Tibial artery (tissue), 4 donors: ENCODE data around the gene C21orf58.

ENCODE experiments used
- DNase-seq, 2 donors: peaks; one replicate each; pipeline ENCODE4 v3.0.0-alpha.2; 2019
- H3K27ac ChIP-seq, 2 donors: fragments of 200-600 bp; sonication (generic) in 1 of 2; 1 replicate in 1 of 2; 2 replicates in 1 of 2; pipeline ENCODE4 v1.5.1; 2018 to 2019; ENCODE audit warnings: mild to moderate bottlenecking in 1 of 2
- H3K27me3 ChIP-seq, 2 donors: fragments of 200-600 bp; sonication (generic) in 1 of 2; one replicate each; pipeline versions ENCODE4 v1.5.1 to v1.6.0; 2016 to 2019
- H3K36me3 ChIP-seq, 3 donors: fragments of 200-600 bp; sonication (generic) in 2 of 3; one replicate each; pipeline ENCODE4 v1.5.1; 2016 to 2019; ENCODE audit warnings: mild to moderate bottlenecking in 2 of 3
- H3K4me1 ChIP-seq, 4 donors: fragments of 200-600 bp; sonication (generic) in 2 of 4; 1 replicate in 3 of 4; 2 replicates in 1 of 4; pipeline ENCODE4 v1.5.1; 2016 to 2019
- H3K4me3 ChIP-seq, 2 donors: fragments of 200-600 bp; sonication (generic) in 1 of 2; 1 replicate in 1 of 2; 2 replicates in 1 of 2; pipeline ENCODE4 v1.5.1; 2018 to 2019; ENCODE audit warnings: mild to moderate bottlenecking in 2 of 2
- H3K9me3 ChIP-seq, 3 donors: fragments of 200-600 bp; sonication (generic) in 1 of 3; one replicate each; pipeline ENCODE4 v1.5.1; 2016 to 2019
- intact Hi-C: fragments of 100-400 bp; cut with DNase I; formaldehyde crosslinking; loops from one replicate; pipeline ENCODE4 v1.15.0; 2023; ENCODE audit warnings: low total_unique reads
- TF ChIP-seq, protein P1 (sequence below), 2 experiments: fragments of 200-600 bp in 1 of 2; fragments of 450-650 bp in 1 of 2; IDR thresholded peaks; one replicate each; pipeline ENCODE4 v1.5.1; 2017 to 2019; ENCODE audit warnings: antibody characterized with exemption in 2 of 2, mild to moderate bottlenecking in 1 of 2, moderate library complexity in 1 of 2

C21orf58 gene

GRCh38 chr21:46268371-46268770, 55.3 kb downstream of the C21orf58 start:
- no peaks in the 10 kb centered on the region for H3K4me1 ChIP-seq
- no peaks in the 10 kb centered on the region for H3K27me3 ChIP-seq
- TF ChIP-seq, protein P1, sequence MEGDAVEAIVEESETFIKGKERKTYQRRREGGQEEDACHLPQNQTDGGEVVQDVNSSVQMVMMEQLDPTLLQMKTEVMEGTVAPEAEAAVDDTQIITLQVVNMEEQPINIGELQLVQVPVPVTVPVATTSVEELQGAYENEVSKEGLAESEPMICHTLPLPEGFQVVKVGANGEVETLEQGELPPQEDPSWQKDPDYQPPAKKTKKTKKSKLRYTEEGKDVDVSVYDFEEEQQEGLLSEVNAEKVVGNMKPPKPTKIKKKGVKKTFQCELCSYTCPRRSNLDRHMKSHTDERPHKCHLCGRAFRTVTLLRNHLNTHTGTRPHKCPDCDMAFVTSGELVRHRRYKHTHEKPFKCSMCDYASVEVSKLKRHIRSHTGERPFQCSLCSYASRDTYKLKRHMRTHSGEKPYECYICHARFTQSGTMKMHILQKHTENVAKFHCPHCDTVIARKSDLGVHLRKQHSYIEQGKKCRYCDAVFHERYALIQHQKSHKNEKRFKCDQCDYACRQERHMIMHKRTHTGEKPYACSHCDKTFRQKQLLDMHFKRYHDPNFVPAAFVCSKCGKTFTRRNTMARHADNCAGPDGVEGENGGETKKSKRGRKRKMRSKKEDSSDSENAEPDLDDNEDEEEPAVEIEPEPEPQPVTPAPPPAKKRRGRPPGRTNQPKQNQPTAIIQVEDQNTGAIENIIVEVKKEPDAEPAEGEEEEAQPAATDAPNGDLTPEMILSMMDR (IDR thresholded peaks at IDR 0.05) = no peak
- H3K36me3 ChIP-seq = peaks cover 92 to 100% (median 97%) of the 10 kb centered on the region in 3 donors
- no peak overlapping the region for H3K27ac ChIP-seq
- no peak overlapping the region for H3K4me3 ChIP-seq
- H3K9me3 ChIP-seq = no peaks in the 10 kb centered on the region
- intact Hi-C loops = no loop called here
- no peak for DNase-seq

DNA sequence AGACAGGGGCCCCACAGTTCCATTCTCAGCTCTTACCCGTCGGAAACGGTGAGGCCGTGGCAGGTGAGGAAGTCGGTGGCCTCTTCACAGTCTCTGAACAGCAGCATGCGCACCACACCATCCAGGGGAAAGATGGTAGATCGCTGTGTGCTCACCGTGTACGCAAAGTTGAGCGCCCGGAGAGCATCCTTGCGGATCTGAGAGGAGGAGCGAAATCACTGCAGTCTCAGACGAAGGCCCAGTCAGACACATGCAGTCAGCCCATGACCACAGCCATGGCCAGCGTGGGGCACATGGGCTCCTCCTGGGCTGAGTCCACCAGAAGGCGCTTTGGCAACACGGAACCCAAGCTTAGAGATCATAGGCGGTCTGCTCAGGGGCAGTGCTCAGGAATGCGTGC, 56.7 kb downstream of the C21orf58 start:
- Histone ChIP-seq H3K4me1 (no peaks in the 10 kb centered on the region), H3K4me3 (no peak overlapping the region), H3K9me3 (no peaks in the 10 kb centered on the region), H3K27ac (no peak overlapping the region), H3K36me3 (peaks cover 84 to 98% (median 93%) of the 10 kb centered on the region in 3 donors), H3K27me3 (no peaks in the 10 kb centered on the region)
- intact Hi-C loops = no loop called here
- no peak for DNase-seq
- TF ChIP-seq, protein P1 (IDR thresholded peaks at IDR 0.05) = no peak

DNA sequence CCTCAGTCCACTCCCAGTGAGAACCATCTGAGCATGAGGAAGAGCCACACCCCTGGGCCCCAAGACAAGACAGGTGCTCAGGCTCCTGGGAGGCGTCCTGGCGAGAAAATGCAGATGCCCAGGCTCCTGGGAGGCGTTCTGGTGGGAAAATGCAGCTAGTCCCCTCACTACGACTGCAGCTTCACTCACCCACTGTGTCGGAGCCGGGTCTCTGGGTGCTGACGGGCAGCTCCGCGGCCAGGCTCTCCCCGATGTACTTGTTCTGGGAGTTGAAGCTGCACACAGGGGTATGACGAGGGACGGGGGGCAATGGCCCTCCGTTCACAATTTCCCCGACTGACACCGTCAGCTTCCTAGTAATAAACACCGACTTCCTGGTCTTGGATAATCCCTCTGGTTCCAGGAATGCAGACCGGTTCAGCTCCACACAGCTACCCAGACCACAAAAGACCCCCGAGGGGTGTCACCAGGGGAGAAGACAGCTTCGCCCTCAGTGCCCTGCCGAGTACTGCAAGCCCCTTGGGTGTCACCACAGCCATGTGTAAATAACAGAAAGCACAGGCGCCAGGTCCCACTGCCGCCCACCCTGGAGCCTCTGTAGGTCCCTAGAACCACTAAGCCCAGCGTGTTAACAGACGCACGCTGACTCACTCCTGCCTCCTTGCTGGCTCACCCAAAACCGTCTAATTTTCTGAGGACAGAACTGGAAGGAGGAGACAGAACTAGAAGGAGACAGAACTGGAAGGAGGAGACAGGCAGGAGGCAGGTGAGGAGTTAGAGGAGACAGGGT, 57.7 kb downstream of the C21orf58 start:
- Histone ChIP-seq H3K9me3 (no peaks in the 10 kb centered on the region), H3K4me3 (no peak overlapping the region), H3K4me1 (no peaks in the 10 kb centered on the region), H3K27me3 (no peaks in the 10 kb centered on the region), H3K36me3 (peaks cover 84 to 98% (median 93%) of the 10 kb centered on the region in 3 donors), H3K27ac (no peak overlapping the region)
- TF ChIP-seq, protein P1 (IDR thresholded peaks at IDR 0.05) = no peak
- DNase-seq = no peak
- intact Hi-C loops = no loop called here

GRCh38 chr21:46264690-46265144, 59.0 kb downstream of the C21orf58 start:
- H3K27me3 ChIP-seq = no peaks in the 10 kb centered on the region
- no peaks in the 10 kb centered on the region for H3K4me1 ChIP-seq
- H3K36me3 ChIP-seq = peaks cover 84 to 98% (median 93%) of the 10 kb centered on the region in 3 donors
- H3K9me3 ChIP-seq = no peaks in the 10 kb centered on the region
- no peak for DNase-seq
- TF ChIP-seq, protein P1 (IDR thresholded peaks at IDR 0.05) = no peak
- H3K27ac ChIP-seq = no peak overlapping the region
- H3K4me3 ChIP-seq = no peak overlapping the region
- intact Hi-C loops = no loop called here

- TF ChIP-seq, protein P1 (IDR thresholded peaks at IDR 0.05) = no peak
- Histone ChIP-seq H3K36me3 (peaks cover 84 to 98% (median 93%) of the 10 kb centered on the region in 3 donors), H3K4me3 (no peak overlapping the region), H3K27me3 (no peaks in the 10 kb centered on the region), H3K4me1 (no peaks in the 10 kb centered on the region), H3K27ac (no peak overlapping the region), H3K9me3 (no peaks in the 10 kb centered on the region)
- no peak for DNase-seq
- intact Hi-C loops = no loop called here
Measured at GRCh38 chr21:46264046-46264689, 59.5 kb downstream of the C21orf58 start.
